Measurements from ENCODE around the gene CSRP1.
"Not testable (repeated sequence)": the region's sequence is repeated elsewhere in the genome, so short reads cannot be mapped to it uniquely, and the experiment has no call there.

The CSRP1 gene

GRCh38 chr1:201495551-201496295 lies 11.2 kb downstream of the CSRP1 start:
- peak; percentile 81 for DNase-seq

GRCh38 chr1:201493757-201494617 lies 12.9 kb downstream of the CSRP1 start:
- DNase-seq, result no peak

GRCh38 chr1:201493026-201493656 lies 13.8 kb downstream of the CSRP1 start:
- not testable (repeated sequence) for DNase-seq

- DNase-seq, result no peak
Observed at GRCh38 chr1:201491896-201492511, 14.9 kb downstream of the CSRP1 start.

- no peak for DNase-seq
Observed at GRCh38 chr1:201490708-201491131, 16.2 kb downstream of the CSRP1 start.

DNA sequence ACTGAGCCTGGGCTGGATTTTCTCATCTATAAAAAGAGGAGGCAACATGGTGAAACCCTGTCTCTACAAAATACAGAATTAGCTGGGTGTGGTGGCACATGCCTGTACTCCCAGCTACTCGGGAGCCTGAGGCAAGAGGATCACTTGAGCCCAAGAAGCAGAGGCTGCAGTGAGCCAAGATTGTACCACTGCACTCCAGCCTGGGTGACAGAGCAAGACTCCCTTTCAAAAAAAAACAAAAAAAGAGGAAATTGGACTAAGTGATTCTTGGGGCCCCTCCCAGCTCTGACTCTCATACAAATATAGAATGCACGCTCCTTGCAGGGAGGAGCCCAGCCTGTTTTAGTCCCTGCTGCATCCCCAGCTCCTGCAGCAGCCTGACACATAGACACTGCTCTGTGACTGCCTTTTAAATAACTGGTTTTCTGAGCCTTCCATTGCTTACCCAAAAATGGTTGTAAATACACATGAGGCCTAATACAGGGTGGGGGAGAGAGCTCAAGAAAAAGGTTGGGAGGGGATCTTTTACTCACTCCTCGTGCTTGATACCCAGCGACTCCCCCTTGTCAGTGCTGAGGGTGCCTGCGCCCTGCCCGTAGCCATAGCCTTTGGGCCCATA lies 17.2 kb downstream of the CSRP1 start:
- DNase-seq, result no peak

DNA sequence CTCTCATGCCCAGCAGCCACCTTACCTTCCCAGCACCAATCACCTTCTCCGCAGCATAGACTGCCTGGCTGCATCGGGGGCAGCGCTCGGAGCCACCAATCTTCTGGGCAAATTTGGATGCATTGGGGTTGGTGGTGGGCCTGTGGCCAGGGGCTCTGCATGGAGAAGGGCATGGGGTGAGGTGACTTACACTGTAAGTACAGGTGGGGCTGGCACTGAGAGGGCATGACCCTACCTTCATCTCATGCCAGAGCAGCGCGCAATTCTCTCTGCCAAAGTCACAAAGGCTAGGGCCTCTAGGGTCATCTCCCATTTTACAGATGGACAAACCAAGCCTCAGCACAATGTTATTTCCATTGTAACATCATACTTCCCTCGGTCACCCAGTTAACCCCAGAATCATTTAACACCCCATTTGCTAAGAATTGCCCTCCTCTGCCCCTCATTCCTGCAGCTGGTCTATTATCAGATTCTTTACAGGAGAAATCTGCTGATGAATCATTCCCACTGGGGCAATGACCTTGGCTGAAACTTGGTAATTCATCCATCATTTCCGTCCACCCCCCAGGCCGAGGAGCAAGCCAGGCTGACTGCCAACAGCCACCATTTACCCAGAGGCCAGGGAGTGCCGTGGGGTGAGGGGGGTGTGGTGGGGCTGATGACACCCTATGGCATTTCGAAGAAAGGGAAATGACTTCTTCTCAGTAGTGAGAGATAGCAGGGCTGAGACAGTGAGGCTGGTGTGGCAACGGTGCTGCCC lies 17.9 kb downstream of the CSRP1 start:
- no peak for DNase-seq

GRCh38 chr1:201487742-201488141 lies 19.2 kb downstream of the CSRP1 start:
- DNase-seq, result no peak

DNA sequence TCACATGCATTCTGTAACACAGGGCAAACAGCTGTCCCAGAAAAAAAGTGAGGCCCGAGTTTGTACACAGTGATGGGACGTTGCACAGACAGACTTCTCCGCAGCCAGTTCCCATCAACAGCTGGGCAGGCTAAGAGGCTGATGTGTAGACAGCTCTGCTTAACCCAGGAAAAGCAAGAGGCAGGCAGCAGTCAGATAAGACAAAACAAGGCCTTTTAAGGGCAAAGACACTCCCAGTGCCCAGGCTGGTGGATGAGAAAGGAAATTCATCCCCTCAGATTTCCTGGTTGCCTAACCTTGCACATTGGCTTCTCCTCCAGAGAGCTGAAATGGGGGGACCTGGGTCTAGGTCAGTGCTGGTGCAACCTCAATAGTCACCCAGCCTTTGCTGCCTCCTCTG lies 20.7 kb downstream of the CSRP1 start:
- DNase-seq, result no peak

DNA sequence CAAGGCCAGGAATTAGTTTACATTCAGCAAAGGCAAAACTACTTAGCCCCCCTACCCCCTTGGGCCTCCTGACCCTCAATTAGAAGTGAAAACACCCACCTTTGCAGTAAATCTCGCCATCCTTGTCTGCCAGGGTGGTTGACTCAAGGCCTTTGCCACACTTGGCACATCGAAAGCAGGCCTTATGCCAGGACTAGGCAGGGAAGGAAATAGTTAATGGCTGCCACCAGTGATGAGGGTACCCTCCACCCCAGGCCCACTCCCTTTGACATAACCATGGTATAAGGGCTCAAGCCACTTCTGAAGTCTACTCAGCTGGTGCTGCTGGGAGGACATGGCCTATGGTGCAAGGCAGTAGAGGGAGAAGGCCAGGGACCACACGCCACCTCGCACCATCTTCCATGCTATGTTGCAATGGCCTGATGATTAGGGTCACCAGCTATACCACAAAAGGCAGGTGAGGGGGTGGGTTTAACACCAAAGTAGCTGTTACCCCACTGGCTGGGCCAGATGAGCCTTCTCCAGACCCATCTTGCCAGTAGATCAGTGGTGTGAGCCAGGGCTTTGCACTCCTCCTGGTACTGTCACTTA lies 21.6 kb downstream of the CSRP1 start:
- DNase-seq, result no peak

GRCh38 chr1:201483373-201483949 lies 23.5 kb downstream of the CSRP1 start:
- DNase-seq, result no peak

DNA sequence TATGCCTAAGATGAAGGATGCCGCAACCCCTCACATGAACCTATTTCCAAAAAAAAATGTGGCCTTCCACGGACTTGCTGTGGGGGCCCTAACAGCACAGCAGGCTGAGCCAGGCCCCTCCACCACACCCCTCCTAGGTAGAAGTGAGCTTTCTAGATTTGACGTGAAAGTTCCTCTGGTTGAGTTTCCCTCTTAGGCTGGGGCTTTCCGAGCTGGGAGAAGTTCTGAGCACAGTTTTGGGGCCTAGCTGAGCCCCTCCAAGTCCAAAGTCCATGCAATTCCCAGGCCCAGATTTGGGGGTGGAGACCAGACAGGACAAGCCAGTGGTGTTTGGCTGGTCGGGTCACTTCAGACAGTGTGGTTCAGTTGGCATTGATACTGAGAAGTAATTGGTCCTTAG lies 24.2 kb downstream of the CSRP1 start:
- DNase-seq, result no peak

- peak; percentile 86 for DNase-seq
Observed at GRCh38 chr1:201481761-201482493, 25.0 kb downstream of the CSRP1 start.

DNA sequence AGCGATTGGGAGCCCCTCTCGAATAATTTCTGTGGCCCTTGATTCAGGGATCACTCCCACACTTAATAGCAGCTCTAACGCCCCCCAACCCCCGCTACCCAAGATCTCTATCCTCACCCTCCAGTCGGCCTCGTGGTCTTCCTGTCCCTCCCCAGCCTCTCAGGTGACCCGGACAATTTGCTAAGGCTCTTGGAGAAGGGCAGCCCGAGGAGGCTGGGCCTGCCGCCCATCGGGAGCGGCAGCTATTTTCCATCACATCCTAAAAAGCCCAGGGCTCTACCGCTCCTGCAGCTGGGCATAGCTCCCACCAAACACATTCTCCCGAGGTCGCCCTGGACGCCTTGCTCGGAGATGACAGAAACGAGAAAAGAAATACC lies 25.9 kb downstream of the CSRP1 start:
- DNase-seq, result no peak

DNA sequence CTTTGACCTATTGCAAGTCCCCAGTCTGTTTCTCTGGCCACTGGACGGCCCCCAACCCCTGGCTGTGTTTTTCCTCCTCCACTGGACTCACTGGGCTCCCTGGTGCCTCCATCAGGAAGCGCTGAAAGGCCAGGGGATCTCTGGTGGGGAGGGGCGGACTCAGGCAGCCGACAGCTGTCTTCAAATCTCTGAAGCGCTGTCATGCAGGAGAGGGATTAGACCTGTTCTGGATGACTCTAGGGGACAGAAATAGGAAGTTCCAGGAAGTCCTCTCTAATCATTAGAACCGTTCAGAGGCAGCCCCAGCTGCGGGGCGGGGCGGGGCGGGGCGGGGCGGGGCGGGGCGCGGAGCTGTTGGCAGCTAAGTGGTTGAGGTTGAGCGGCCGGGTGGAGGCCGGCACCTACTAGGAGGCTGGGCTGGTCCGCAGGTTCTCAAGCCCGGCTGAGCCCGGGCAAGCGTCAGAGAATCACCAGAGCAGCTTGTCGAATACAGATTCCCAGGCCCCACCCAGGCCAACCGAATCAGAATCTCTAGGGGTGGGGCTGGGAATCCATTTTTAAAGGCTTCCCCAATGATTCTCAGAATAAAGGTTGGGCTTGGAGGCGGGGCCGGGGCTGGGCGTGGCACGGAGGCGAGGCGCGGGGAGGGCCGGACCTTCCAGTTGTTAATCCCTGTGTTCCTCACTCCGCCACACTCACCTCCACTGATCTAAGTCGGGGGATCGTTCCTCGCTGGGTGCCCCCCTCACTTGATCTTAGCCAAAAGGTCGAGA lies 26.5 kb downstream of the CSRP1 start:
- DNase-seq, result peak; percentile 72

DNA sequence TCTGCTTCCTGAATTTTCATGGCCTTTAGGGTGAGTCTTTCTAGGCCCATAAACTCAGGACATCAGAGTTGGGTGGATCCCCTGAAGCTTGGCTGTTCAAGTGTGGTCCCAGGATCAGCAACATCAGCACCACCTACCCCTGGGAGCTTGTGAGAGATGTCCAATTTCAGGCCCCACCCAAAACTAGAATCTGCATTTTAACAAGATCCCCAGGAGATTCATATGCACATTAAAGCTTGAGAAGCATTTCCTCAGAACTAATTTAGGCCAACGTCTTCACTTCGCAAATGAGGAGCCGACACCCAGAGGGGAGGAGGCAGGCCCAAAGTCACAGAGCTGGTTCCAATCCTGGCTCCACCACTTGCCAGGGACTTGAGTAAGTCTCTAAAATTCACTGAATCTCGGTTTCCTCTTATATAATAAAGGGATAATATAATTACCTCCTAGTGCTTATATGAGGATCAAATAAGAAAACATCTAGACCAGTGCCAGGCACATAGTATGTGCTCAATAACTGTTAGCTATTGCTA lies 27.7 kb downstream of the CSRP1 start:
- DNase-seq, result no peak

GRCh38 chr1:201478666-201479065 lies 28.3 kb downstream of the CSRP1 start:
- not testable (repeated sequence) for DNase-seq

- DNase-seq, result no peak
Observed at GRCh38 chr1:201476670-201477344, 30.1 kb downstream of the CSRP1 start.
